ENCODE measurements around the gene PAEP.

PAEP gene

DNA sequence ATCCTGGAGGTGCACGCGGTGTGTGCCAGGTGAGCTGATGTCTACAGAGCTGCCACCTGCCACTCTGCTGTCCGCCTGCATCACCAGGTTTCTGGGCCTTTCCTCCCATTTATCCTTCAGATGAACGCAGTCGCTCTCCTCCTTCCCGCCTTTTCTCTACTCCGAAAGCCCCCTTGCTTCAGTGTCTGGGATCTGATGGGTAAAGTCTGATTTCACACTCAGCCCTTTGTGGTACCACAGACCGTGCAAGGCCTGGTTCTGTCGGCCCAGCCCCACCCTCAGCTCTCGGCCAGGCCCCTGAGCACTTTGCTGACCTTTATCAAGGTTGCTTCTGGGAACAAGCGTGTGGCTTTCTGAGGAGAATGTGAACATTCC is 45.3 kb downstream of the PAEP start:
- Histone ChIP-seq H3K27ac (no peak overlapping the region), H3K4me1 (no peaks in the 10 kb centered on the region), H3K4me3 (no peak overlapping the region), H3K27me3 (peaks cover 0 to 41% of the 10 kb centered on the region in 2 donors), H3K9me3 (no peaks in the 10 kb centered on the region), H3K36me3 (no peaks in the 10 kb centered on the region)
- intact Hi-C loops (cut with DNase I; ENCODE audit: low total_unique reads): no loop called here
- TF ChIP-seq, protein P1, sequence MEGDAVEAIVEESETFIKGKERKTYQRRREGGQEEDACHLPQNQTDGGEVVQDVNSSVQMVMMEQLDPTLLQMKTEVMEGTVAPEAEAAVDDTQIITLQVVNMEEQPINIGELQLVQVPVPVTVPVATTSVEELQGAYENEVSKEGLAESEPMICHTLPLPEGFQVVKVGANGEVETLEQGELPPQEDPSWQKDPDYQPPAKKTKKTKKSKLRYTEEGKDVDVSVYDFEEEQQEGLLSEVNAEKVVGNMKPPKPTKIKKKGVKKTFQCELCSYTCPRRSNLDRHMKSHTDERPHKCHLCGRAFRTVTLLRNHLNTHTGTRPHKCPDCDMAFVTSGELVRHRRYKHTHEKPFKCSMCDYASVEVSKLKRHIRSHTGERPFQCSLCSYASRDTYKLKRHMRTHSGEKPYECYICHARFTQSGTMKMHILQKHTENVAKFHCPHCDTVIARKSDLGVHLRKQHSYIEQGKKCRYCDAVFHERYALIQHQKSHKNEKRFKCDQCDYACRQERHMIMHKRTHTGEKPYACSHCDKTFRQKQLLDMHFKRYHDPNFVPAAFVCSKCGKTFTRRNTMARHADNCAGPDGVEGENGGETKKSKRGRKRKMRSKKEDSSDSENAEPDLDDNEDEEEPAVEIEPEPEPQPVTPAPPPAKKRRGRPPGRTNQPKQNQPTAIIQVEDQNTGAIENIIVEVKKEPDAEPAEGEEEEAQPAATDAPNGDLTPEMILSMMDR (IDR thresholded peaks at IDR 0.05): no peak
- DNase-seq: no peak

DNA sequence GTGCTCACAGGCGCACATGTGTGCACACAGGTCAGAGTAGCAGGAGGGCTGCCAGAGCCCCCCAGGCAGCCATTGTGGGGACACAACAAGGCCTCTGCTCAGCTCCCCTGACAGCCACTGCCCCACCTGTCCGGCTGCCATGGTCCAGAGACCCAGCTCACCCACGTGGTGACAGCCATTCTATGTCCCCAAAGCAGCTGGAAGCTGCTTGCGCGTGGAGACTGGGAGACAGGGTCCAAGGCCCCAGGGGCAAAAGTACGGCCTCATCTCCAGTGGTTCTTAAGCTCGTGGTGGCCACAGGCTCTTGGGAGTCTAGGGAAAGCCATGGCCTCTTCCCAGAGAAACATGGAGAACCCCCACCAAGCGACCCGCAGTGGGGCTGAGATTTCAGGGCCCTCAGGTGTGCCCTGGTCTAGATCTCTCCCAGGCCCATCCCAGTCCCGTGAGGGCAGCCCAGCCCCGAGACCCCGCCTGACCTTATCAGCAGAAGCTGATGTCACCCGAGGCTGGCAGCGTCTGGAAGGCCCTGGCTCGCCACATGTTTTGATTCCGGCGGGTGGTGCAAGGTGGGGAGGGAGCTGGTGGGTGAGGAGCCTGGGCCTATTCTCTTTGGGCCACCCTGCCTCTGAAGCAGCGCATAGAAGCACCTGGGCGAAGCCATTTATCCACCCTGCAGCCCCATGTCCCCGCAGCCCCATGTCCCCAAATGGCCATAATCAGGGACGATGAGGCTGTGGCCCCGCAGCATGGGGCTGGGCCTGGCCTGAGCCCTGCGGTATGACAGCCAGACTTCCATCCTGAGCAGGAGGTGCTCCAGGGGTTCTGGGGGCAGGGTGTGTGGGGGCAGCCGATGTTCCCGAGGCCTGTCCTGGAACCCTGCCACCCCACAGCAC is 46.1 kb downstream of the PAEP start:
- H3K27me3 ChIP-seq: peaks cover 0 to 40% of the 10 kb centered on the region in 2 donors
- no peak for DNase-seq
- no peak overlapping the region for H3K4me3 ChIP-seq
- H3K36me3 ChIP-seq: no peaks in the 10 kb centered on the region
- no peaks in the 10 kb centered on the region for H3K4me1 ChIP-seq
- TF ChIP-seq, protein P1 (IDR thresholded peaks at IDR 0.05): no peak
- intact Hi-C loops (cut with DNase I; ENCODE audit: low total_unique reads): no loop called here
- H3K9me3 ChIP-seq: no peaks in the 10 kb centered on the region
- H3K27ac ChIP-seq: no peak overlapping the region

DNA sequence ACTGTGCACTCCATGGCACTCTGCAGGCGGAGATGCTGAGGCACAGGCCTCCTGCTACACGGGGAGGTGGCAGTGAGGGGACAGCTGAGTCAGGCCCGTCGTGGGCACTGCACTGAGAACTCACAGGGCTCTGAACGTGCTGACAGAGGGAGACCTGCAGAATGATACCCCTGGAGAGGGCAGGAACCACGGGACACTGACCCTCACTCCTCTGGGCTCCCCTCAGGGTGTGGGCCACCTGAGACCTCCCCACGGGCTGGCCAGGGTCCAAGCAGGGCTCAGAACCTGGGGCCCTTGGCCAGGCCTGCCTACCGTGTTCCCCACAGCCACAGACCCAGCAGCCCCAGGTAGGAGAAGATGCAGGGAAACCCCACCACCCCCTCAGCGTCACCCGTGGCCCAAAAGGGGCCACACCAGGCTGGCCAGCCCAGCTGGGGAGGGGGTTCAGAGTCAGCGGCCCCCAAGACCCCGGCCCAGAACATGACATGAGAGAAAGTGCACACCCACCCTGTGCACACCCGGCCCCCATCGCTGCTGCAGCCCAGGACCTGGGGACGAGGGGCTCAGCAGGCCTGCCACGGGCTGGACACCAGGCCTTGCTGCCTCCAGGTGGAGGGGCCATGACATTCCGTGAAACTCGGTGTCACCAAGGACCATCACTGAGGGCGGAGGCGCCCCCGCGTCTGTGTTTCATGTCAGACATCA is 46.9 kb downstream of the PAEP start:
- Histone ChIP-seq H3K4me1 (no peaks in the 10 kb centered on the region), H3K9me3 (no peaks in the 10 kb centered on the region), H3K27ac (no peak overlapping the region), H3K36me3 (no peaks in the 10 kb centered on the region), H3K27me3 (peaks cover 0 to 44% of the 10 kb centered on the region in 2 donors), H3K4me3 (no peak overlapping the region)
- peak in 1 of 2 donors; percentile 59 for DNase-seq
- TF ChIP-seq, protein P1 (IDR thresholded peaks at IDR 0.05): no peak
- intact Hi-C loops (cut with DNase I; ENCODE audit: low total_unique reads): no loop called here

DNA sequence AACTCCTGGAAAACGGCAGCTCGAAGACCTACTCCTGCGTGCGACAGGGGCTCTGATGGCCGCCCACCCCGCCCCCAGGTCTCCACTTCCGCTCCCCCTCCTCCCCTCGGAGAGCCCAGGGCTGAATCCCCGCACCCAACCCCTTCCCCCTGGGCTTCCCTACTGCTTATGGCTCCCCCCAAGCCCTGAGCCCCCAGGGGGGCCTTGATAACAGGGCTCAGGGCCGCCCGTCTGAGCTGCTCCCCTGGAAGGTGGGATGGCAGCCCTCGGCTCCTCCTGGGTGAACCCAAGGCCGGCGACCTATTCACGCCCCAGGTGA is 47.4 kb downstream of the PAEP start:
- intact Hi-C loops (cut with DNase I; ENCODE audit: low total_unique reads): no loop called here
- H3K36me3 ChIP-seq: no peaks in the 10 kb centered on the region
- H3K27ac ChIP-seq: no peak overlapping the region
- no peak overlapping the region for H3K4me3 ChIP-seq
- no peak for DNase-seq
- H3K4me1 ChIP-seq: no peaks in the 10 kb centered on the region
- H3K27me3 ChIP-seq: peaks cover 0 to 49% of the 10 kb centered on the region in 2 donors
- H3K9me3 ChIP-seq: no peaks in the 10 kb centered on the region
- TF ChIP-seq, protein P1 (IDR thresholded peaks at IDR 0.05): no peak

DNA sequence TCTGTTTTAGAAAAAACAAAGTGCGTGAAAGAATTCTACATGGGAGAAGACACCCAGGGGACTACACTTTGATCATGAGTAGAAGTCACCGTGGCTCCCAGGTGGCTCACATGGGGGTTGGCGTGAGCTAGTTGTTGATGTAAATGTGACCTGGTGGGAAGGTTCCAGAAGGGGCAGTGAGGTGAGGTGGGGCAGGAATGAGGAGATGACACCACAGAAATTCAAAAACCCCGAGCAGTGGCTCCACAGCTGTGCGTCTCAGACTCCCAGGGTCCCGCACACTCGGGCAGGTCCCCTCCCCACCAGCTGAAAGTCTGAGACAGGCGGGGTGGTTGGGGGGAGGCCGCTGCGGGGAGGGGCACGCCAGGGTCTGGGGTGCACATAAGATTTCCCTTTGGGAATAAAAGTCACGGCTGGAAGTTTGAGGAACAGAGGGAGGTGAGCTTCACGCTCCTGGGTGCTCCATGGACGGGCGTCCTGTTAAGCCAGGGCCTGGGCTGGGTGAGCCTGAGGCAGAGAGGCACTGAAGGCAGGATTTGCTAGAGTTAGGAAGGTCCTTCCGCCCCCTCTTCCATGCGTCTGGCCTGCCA is 47.9 kb downstream of the PAEP start:
- Histone ChIP-seq H3K27me3 (peaks cover 0 to 49% of the 10 kb centered on the region in 2 donors), H3K9me3 (no peaks in the 10 kb centered on the region), H3K36me3 (no peaks in the 10 kb centered on the region), H3K4me1 (no peaks in the 10 kb centered on the region), H3K4me3 (no peak overlapping the region), H3K27ac (no peak overlapping the region)
- TF ChIP-seq, protein P1 (IDR thresholded peaks at IDR 0.05): no peak
- intact Hi-C loops (cut with DNase I; ENCODE audit: low total_unique reads): no loop called here
- DNase-seq: no peak

All from tibial artery (tissue), 4 donors.